A673 (cell line): ENCODE measurements around the gene GNPDA2.

Experiments used
- EZH2 ChIP-seq: fragments of 200-600 bp; sonication (generic); IDR thresholded peaks from 2 replicates; pipeline ENCODE4 v1.6.1; 2017; ENCODE audit warnings: borderline replicate concordance, low read depth, mild to moderate bottlenecking, mixed read lengths, antibody characterized with exemption, low read length; ENCODE audit not compliant: poor library complexity, severe bottlenecking
- TF ChIP-seq, protein P1 (sequence below): fragments of 300-800, 200-600 bp; sonication (generic); conservative IDR thresholded peaks from 2 replicates; pipeline ENCODE4 v1.5.1; 2017; ENCODE audit warnings: low read depth, mild to moderate bottlenecking, antibody characterized with exemption, low read length, moderate library complexity, mixed read lengths

DNA sequence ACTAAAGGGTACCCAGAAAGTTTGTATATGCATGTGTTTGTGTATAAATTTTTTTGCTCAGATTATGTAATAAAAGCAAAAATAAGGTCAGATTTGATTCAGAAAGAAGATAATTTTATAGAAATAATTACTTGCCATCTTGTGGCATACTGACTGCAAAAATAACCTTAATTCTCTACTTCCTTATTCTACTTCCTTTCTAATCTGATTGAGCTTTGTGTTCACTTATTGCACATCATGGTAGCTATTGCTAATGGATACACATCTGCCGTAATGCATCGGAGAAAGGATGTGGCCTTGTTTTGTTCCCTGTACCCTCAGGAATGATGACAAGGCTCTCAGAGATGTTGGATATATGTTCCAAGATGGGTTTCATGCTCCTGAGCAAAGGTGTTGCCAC, 10.5 kb upstream of the GNPDA2 start:
- TF ChIP-seq, protein P1, sequence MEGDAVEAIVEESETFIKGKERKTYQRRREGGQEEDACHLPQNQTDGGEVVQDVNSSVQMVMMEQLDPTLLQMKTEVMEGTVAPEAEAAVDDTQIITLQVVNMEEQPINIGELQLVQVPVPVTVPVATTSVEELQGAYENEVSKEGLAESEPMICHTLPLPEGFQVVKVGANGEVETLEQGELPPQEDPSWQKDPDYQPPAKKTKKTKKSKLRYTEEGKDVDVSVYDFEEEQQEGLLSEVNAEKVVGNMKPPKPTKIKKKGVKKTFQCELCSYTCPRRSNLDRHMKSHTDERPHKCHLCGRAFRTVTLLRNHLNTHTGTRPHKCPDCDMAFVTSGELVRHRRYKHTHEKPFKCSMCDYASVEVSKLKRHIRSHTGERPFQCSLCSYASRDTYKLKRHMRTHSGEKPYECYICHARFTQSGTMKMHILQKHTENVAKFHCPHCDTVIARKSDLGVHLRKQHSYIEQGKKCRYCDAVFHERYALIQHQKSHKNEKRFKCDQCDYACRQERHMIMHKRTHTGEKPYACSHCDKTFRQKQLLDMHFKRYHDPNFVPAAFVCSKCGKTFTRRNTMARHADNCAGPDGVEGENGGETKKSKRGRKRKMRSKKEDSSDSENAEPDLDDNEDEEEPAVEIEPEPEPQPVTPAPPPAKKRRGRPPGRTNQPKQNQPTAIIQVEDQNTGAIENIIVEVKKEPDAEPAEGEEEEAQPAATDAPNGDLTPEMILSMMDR = no peak
- TF ChIP-seq EZH2 = no peak
